ENCODE results near the gene TMTC2.

Gene TMTC2

DNA sequence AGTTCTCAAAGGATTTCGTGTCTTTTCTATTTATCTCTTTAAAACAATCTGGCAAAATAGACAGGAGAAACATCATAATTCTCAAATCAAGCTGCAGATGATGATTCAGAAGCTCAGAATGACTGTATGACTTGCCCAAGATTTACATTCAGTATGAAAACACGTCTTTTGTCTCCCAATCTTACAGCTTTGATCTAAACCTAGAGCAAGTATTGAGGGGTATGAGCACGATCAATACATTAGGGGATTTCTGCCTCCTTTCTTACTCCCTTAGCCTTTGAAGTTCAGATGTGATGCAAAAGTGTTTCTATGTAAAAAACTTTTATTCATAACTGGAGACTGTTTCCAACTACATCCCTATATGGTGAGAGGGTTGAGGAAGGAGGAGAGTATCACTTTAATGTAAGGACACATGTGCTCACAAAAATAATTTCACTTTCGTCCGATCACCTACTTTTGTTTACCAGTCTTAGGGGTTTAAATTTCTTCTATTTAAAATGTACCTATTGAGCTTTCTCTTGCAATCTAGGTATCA is 454.8 kb downstream of the TMTC2 start:
- no peak for DNase-seq (ENCODE audit: low read depth)

GRCh38 chr12:83142914-83143313 is 456.2 kb downstream of the TMTC2 start:
- DNase-seq (ENCODE audit: low read depth) = no peak

GRCh38 chr12:83143950-83144349 is 457.2 kb downstream of the TMTC2 start:
- no peak for DNase-seq (ENCODE audit: low read depth)

- no peak for DNase-seq (ENCODE audit: low read depth)
Measured at GRCh38 chr12:83145325-83145840, 458.7 kb downstream of the TMTC2 start.

DNA sequence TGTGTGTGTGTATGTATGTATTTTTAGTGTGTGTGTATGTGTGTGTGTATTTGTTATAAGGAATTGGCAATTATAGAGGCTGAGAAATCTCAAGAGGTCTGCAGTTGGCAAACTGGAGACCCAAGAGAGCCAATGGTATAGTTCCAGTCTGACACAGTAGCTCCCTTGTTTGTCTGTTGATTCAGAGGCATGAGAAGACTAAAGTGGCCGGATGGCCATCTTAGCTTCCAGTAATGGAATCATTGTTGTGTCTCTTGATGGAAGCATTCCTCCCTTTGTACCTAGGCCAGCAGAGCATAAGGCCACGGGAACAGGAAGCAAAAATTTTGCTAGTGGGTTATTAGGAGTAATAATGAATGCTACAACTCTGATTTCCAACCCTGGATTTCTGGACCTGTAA is 460.6 kb downstream of the TMTC2 start:
- DNase-seq (ENCODE audit: low read depth) = no peak

DNA sequence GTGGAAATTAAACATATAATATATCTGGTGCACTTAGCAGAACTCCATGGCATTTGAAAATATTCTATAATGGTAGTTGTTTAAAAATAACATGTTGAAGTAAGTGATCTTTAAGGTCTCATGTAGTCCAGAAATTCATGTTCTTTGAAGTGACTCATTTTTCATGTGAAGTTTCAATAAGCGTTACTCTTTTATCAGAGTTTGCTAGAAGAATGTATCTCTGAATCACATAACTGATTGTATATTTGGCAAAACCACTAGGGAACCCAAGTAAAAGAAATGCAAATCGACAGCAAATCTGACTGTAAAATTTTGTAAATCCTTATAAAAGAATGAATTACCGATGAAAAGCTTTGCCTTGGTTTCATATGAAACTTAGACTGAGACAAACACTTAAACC is 463.3 kb downstream of the TMTC2 start:
- no peak for DNase-seq (ENCODE audit: low read depth)

DNA sequence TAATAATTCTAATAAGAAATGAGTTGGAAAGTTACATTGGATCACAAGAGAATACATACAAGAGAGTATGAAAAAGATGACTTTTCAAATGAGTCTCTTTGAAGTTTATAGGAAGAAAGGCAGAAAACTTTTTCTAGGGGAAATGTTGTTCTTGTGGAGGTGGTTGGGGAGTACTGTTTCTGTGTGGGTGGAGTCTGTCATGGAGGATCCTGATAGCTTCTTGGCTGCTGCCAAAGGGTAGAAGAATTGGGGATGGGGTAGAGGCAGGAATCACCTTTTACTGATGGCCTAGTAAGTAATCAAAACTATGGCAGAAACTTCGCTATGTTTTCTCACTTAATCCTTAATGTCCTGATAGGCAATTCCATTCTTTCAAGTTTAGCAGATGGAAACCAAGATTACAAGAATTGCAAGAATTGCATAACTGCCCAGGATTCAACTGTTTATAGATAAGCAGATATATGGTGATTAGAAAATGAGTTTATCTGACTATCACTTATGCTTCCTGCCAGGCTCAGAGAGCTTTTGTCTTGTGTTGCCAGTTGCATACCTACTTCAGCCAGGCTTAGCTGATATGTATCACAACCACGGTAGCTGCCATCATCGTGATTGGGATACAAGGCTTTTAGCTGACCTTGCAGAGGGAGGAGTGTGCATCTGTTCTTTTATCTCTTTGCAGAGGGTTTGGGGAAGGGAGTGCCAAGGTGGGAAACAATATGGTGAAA is 463.9 kb downstream of the TMTC2 start:
- no peak for DNase-seq (ENCODE audit: low read depth)

DNA sequence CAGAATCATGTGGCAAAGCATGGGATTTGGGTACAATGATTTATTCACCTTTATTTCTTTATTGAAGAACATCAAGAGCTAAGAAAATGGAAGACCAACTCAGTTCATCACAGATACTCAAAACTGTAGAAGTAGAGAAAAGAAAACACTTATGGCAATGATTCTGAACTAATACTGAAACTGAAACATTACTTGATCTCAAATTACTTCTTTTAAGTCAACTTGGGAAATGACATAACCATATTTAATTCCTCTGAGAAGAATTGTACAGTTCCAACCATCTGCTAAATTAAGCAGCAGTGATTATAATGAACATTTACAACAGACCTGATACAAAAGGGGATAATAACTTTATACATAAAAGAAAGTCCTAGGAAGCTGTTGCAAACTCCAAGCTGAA is 466.5 kb downstream of the TMTC2 start:
- no peak for DNase-seq (ENCODE audit: low read depth)

GRCh38 chr12:83156815-83157214 is 470.1 kb downstream of the TMTC2 start:
- no peak for DNase-seq (ENCODE audit: low read depth)

- DNase-seq (ENCODE audit: low read depth) = no peak
Measured at GRCh38 chr12:83157604-83158003, 470.9 kb downstream of the TMTC2 start.

DNA sequence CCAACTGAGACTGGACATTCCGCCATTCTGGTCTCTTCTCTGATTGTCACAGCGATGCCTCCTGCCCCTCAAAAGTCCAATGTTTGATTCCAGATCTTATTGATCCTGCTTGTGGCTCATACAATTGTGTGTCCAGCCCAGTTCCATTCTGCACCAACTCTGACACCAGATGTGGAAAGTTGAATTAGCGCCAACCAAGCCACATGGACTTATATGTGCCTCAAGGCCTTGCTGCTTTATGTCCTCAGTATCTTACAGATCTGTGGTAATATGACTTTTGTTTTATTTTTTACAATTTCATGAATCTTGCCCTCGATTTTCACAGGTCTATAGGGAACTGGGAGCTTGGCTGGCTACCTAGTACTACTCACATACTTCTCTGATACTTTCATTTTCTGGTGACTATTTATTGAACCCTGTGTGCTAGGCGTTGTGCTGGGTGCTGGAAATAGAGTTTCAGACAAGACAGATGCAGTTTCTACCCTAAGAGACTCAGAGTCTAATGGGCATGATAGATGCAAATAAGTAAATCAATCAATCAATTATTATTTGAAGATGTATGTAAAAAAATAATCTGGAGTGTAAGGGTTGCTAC is 472.0 kb downstream of the TMTC2 start:
- DNase-seq (ENCODE audit: low read depth) = no peak

GRCh38 chr12:83161456-83161855 is 474.8 kb downstream of the TMTC2 start:
- no peak for DNase-seq (ENCODE audit: low read depth)

GRCh38 chr12:83168751-83169150 is 482.0 kb downstream of the TMTC2 start:
- no peak for DNase-seq (ENCODE audit: low read depth)

DNA sequence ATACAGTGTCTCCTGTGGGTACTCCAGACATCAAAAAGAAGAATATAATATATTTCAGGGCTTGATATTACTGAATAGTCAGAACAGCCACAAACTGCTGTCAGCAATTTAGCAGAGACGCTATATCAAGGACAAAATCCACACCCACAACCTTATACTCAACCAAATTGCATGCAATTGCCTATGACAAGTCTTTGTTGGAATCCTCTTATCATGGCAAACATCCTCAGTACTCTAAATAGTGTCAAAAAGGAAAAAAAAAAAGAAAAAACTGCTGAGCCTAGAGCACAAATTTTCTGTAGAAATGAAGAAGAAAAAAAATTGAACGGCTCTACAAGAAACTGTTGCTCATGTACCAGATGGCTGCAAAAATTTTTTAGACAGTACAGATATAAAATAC is 485.7 kb downstream of the TMTC2 start:
- no peak for DNase-seq (ENCODE audit: low read depth)

GRCh38 chr12:83172866-83173649 is 486.4 kb downstream of the TMTC2 start:
- DNase-seq (ENCODE audit: low read depth) = no peak

- DNase-seq (ENCODE audit: low read depth) = no peak
Measured at GRCh38 chr12:83179999-83180398, 493.3 kb downstream of the TMTC2 start.

- DNase-seq (ENCODE audit: low read depth) = no peak
Measured at GRCh38 chr12:83181074-83181473, 494.4 kb downstream of the TMTC2 start.

DNA sequence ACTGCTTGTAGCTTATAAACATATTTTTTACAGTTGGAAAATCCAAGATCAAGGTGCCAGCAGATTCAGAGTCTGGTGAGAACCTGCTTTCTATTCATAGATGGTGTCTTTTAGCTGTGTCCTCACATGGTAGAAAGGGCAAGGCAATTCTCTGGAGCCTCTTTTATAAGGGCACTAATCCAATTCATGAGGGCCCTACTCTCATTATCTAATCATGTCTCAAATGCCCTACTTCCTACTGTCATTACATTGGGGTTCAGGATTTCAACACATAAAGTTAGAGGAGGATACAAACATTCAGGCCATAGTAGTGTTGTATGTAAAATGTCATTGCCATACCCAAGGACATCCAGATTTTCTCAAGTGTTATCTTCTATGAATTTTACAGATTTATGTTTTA is 496.4 kb downstream of the TMTC2 start:
- DNase-seq (ENCODE audit: low read depth) = no peak

Data from stimulated activated CD8-positive, alpha-beta memory T cell treated with anti-CD3 and anti-CD28 coated beads, Interleukin-15, amount 100 ng/mL, for 1 hour (primary cell).